HEK293 (cell line): ENCODE results near the gene LZTFL1.

Experiments used
- SP7 ChIP-seq: fragments of 450-650 bp; formaldehyde crosslinking; IDR thresholded peaks from 2 replicates; pipeline ENCODE4 v1.5.1; 2016; ENCODE audit warnings: missing biosample characterization, missing genetic modification characterization
- YY1 ChIP-seq: fragments of 450-650 bp; formaldehyde crosslinking; IDR thresholded peaks from 2 replicates; pipeline ENCODE4 v1.5.1; 2018; ENCODE audit warnings: missing biosample characterization, missing genetic modification characterization
- ZNF184 ChIP-seq: fragments of 450-650 bp; IDR thresholded peaks from 2 replicates; pipeline ENCODE4 v1.5.1; 2018; ENCODE audit warnings: missing biosample characterization, mild to moderate bottlenecking, missing genetic modification characterization
- ZNF274 ChIP-seq, 2 experiments: fragments of 200-500 bp in 1 of 2; fragments of 450-650 bp in 1 of 2; sonication (Bioruptor generic) in 1 of 2; formaldehyde crosslinking in 1 of 2; IDR thresholded peaks; 2 replicates each; pipeline versions ENCODE4 v1.5.1 to v1.6.1; 2014 to 2016; ENCODE audit warnings: borderline replicate concordance in 1 of 2, inconsistent platforms in 1 of 2, low read length in 1 of 2, missing biosample characterization in 1 of 2, missing genetic modification characterization in 1 of 2
- ZNF423 ChIP-seq: fragments of 450-650 bp; formaldehyde crosslinking; IDR thresholded peaks from 2 replicates; pipeline ENCODE4 v1.5.1; 2016; ENCODE audit warnings: missing biosample characterization, missing genetic modification characterization
- ZNF501 ChIP-seq: fragments of 450-650 bp; formaldehyde crosslinking; IDR thresholded peaks from 2 replicates; pipeline ENCODE4 v1.5.1; 2016; ENCODE audit warnings: missing biosample characterization, missing genetic modification characterization
- ZNF555 ChIP-seq: fragments of 450-650 bp; formaldehyde crosslinking; conservative IDR thresholded peaks from 2 replicates; pipeline ENCODE4 v1.5.1; 2017; ENCODE audit warnings: missing biosample characterization, mild to moderate bottlenecking, missing genetic modification characterization, inconsistent platforms
- ZNF76 ChIP-seq: fragments of 450-650 bp; formaldehyde crosslinking; IDR thresholded peaks from 2 replicates; pipeline ENCODE4; 2016; ENCODE audit warnings: low read depth, missing biosample characterization, missing genetic modification characterization, borderline replicate concordance
- ZNF830 ChIP-seq: fragments of 450-650 bp; IDR thresholded peaks from 2 replicates; pipeline ENCODE4 v1.5.0; 2018; ENCODE audit warnings: missing biosample characterization, missing genetic modification characterization, low read depth, mild to moderate bottlenecking, moderate library complexity
- TF ChIP-seq, protein P1 (sequence below): fragments of 450-650 bp; formaldehyde crosslinking; IDR thresholded peaks from 2 replicates; pipeline ENCODE4 v1.5.1; 2016; ENCODE audit warnings: missing biosample characterization, missing genetic modification characterization
- TF ChIP-seq, protein P2 (sequence below): fragments of 450-650 bp; formaldehyde crosslinking; IDR thresholded peaks from 2 replicates; pipeline ENCODE4 v1.5.1; 2016; ENCODE audit warnings: missing biosample characterization, missing genetic modification characterization
- TF ChIP-seq, protein P3 (sequence below): fragments of 450-650 bp; formaldehyde crosslinking; IDR thresholded peaks from 2 replicates; pipeline ENCODE4 v1.5.1; 2016; ENCODE audit warnings: missing biosample characterization, missing genetic modification characterization

DNA sequence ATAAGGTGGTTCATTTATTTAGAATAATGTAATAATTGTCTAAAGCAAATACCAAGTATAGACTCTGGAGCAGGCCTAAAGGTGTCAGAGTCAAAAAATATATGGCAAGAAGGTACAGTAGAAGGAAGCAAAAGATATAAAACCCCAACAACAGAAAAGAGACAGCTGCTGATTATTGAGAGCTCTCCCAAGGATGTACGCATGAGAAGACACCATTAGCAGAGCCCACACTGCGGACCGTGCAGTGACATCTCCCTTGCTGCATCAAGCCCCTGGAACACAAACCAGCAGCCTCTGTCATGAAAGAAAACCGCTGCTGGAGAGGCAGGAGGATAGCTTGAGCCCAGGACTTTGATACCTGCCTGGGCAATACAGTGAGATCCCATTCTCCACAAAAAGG, 27.6 kb downstream of the LZTFL1 start:
- no peak for TF ChIP-seq SP7 (tag by site-specific recombination)
- TF ChIP-seq, protein P1, sequence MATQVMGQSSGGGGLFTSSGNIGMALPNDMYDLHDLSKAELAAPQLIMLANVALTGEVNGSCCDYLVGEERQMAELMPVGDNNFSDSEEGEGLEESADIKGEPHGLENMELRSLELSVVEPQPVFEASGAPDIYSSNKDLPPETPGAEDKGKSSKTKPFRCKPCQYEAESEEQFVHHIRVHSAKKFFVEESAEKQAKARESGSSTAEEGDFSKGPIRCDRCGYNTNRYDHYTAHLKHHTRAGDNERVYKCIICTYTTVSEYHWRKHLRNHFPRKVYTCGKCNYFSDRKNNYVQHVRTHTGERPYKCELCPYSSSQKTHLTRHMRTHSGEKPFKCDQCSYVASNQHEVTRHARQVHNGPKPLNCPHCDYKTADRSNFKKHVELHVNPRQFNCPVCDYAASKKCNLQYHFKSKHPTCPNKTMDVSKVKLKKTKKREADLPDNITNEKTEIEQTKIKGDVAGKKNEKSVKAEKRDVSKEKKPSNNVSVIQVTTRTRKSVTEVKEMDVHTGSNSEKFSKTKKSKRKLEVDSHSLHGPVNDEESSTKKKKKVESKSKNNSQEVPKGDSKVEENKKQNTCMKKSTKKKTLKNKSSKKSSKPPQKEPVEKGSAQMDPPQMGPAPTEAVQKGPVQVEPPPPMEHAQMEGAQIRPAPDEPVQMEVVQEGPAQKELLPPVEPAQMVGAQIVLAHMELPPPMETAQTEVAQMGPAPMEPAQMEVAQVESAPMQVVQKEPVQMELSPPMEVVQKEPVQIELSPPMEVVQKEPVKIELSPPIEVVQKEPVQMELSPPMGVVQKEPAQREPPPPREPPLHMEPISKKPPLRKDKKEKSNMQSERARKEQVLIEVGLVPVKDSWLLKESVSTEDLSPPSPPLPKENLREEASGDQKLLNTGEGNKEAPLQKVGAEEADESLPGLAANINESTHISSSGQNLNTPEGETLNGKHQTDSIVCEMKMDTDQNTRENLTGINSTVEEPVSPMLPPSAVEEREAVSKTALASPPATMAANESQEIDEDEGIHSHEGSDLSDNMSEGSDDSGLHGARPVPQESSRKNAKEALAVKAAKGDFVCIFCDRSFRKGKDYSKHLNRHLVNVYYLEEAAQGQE (tag by site-specific recombination): no peak
- TF ChIP-seq ZNF274 (IDR thresholded peaks at IDR 0.05; ENCODE audit: low read length): no peak
- TF ChIP-seq ZNF274 (tag by site-specific recombination; IDR thresholded peaks at IDR 0.05; ENCODE audit: borderline replicate concordance): no peak
- no peak for TF ChIP-seq ZNF184 (tag by site-specific recombination)
- TF ChIP-seq, protein P2, sequence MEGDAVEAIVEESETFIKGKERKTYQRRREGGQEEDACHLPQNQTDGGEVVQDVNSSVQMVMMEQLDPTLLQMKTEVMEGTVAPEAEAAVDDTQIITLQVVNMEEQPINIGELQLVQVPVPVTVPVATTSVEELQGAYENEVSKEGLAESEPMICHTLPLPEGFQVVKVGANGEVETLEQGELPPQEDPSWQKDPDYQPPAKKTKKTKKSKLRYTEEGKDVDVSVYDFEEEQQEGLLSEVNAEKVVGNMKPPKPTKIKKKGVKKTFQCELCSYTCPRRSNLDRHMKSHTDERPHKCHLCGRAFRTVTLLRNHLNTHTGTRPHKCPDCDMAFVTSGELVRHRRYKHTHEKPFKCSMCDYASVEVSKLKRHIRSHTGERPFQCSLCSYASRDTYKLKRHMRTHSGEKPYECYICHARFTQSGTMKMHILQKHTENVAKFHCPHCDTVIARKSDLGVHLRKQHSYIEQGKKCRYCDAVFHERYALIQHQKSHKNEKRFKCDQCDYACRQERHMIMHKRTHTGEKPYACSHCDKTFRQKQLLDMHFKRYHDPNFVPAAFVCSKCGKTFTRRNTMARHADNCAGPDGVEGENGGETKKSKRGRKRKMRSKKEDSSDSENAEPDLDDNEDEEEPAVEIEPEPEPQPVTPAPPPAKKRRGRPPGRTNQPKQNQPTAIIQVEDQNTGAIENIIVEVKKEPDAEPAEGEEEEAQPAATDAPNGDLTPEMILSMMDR (tag by site-specific recombination): no peak
- no peak for TF ChIP-seq ZNF423 (tag by site-specific recombination)
- no peak for TF ChIP-seq ZNF501
- no peak for TF ChIP-seq YY1 (tag by site-specific recombination)
- TF ChIP-seq ZNF830: no peak
- no peak for TF ChIP-seq ZNF76 (tag by site-specific recombination)
- no peak for TF ChIP-seq ZNF555 (tag by site-specific recombination)
- TF ChIP-seq, protein P3, sequence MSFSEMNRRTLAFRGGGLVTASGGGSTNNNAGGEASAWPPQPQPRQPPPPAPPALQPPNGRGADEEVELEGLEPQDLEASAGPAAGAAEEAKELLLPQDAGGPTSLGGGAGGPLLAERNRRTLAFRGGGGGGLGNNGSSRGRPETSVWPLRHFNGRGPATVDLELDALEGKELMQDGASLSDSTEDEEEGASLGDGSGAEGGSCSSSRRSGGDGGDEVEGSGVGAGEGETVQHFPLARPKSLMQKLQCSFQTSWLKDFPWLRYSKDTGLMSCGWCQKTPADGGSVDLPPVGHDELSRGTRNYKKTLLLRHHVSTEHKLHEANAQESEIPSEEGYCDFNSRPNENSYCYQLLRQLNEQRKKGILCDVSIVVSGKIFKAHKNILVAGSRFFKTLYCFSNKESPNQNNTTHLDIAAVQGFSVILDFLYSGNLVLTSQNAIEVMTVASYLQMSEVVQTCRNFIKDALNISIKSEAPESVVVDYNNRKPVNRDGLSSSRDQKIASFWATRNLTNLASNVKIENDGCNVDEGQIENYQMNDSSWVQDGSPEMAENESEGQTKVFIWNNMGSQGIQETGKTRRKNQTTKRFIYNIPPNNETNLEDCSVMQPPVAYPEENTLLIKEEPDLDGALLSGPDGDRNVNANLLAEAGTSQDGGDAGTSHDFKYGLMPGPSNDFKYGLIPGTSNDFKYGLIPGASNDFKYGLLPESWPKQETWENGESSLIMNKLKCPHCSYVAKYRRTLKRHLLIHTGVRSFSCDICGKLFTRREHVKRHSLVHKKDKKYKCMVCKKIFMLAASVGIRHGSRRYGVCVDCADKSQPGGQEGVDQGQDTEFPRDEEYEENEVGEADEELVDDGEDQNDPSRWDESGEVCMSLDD (tag by site-specific recombination): no peak
